HG03457 (cell line): Measurements from ENCODE around the gene PDE9A.
"Not testable (repeated sequence)": the region's sequence is repeated elsewhere in the genome, so short reads cannot be mapped to it uniquely, and the experiment has no call there.

Experiments used
- ATAC-seq: cut with Tn5 transposase; IDR thresholded peaks from one replicate; pipeline ENCODE4 v1.9.1; 2021; ENCODE audit warnings: moderate number of reproducible peaks; ENCODE audit not compliant: unreplicated experiment

The PDE9A gene

DNA sequence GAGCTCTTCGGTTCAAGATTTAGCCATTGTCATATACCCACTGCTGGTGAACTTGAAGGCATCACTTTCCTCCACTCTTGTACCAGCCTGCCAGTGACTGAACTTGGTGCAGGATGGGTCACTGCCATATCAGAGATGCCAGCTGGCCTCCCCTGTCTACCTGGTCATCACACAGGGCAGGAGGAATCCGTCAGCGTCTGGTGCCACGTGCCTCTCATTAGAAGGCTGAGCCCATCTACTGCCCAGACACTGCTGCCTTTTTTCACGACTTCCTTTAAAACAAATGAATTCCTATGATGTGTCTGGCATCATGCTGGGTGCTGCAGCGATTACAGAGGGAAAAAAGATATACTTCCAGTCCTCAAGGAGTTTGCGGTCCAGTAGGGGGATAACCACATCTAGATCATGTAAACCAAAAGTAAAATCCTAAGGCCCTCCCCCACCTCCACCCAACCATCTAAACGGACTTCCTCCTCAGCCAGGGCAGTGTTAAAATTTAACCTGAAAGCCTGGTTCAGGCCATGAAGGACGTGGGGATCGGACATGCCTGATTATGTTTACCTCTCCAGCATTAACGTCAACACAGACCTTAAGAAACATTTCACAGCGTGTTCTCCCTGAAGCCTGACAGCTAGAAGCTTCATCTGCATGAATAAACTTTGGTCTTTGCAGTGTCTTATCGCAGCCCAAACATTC lies 29.2 kb upstream of the PDE9A start:
- ATAC-seq = no peak

DNA sequence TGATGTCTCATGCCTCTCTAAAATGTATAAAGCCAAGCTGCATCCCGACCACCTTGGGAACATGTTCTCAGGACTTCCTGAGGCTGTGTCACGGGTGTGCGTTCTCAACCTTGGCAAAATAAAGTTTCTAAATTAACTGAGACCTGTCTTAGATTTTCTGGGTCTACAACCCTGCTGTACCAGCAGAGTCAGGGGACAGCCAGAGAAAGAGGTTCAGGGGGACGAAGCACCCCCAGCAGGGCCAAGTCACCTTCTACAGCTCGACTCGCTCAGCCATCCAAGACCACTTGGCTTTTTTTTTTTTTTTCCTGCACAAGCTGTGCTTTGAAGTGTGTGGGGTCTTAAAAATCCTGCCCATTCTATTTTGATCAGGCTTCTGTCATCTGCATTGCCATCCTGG lies 28.5 kb upstream of the PDE9A start:
- no peak for ATAC-seq

DNA sequence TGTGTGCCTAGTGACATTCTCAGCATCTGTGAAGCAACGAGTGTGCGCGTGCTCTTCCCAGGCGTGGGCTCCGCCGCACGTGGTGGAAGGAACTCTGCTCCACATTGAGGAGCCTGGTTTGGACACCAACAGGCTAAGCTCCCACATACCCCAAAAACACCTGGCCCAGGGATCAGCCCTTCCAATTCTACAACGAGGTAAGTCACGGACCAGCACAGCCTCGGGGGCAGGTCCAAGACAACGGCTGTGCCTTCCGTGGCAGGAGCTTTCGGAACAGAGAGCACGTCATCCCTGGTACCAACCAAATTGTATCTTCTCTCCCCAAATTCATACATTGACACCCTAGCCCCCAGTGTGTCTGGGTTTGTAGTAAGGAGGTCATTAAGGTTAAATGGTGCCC lies 27.2 kb upstream of the PDE9A start:
- ATAC-seq = no peak

DNA sequence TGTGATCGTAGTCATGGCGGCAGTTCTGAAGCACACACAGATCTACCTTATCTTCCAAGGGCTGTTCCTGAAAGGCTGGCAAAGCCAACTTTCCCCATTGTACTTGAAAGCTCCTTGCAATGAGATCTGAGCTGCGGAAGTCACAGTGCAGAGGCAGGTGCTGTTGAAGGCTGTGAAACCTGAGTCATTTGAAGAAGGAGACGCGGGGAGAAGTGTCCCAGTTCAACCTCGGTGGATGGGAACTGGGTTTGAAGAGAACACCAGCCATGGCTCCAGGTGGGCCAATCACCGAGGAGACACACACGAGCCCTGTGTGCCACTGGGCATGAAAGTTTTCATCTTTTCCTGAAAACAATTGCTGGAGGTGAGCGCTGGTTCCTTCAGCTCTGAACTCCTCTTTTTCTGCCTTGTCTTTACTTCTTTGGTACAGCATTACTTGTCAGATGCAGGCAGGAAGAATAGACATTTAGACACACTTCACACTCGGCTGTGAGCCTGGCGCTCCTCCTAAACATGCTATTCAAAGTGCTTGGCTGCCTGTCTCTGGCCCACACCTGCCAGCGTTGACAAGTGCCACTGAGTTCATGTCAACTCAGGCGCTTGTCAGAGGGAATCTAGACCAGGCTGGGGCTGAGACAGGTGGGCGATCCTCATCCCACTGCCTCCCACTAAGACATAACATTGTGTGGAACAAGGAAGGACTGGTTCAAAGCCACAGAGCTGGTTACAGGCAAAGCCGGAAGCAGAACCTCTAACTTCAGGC lies 25.7 kb upstream of the PDE9A start:
- ATAC-seq = no peak

DNA sequence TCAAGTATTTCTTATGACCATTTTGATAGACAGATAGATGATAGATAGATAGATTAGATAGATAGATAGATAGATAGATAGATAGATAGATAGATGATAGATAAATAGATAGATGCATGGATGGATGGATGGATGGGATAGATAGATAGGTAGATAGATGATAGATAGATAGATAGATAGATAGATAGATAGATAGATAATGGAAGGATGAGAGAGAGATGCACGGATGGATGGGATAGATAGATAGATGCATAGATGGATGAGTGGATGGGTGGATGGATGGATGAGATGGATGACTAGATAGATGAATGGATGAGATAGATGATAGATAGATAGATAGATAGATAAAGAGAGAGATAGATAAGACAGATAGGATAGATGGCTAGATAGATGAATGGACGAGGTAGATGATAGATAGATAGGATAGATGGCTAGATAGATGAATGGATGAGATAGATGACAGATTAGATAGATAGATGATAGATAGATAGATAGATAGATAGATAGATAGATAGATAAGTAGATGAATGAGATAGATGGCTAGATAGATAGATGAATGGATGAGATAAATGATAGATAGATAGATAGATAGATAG lies 24.9 kb upstream of the PDE9A start:
- ATAC-seq = not testable (repeated sequence)

DNA sequence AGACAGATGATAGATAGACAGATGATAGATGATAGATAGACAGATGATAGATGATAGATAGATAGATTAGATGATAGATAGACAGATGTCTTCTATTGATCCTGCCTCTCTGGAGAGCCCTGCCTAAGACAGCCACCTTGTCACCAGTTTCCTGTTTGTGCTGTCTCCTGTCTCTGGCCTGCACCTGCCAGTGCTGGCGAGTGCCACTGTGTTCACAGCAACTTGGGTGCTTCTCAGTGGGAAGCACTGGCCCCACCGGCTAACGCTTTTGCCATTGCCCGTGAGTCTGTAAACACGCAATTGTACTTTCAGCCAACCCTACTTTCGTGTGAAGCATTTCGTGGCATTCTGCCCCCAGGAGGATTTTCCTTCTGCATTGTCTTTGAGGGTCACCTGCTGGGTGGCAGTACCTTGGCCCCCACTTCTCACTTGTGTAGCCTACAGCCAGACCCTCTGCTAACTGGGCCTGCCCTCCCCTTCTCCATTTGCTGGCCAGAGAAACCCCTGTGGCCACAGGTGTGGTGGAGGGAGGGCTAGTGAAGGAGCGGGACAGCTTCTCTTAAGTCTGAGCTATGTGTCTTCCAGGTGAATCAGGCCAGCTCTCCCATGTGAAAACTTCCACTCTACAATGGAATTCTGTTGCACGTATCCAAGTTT lies 23.4 kb upstream of the PDE9A start:
- ATAC-seq = no peak

DNA sequence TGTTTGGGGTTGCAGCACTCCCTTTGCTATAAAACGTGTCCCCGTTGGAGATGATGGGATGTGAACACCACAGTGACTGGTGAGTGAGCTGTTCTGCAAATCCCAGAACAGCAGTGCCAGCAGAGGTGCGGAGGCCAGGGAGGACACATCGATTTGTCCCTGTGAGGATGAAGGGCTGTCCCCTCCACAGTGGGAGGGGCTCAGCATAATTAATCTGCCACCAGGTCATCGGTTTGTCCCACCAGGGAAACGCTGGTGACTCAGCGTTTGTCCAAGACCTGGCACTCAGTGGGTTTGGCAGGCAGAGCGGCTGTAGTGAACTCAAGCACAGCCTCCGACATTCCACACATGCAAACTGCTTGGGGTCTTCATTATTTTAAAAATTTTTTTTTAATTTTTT lies 22.8 kb upstream of the PDE9A start:
- no peak for ATAC-seq

DNA sequence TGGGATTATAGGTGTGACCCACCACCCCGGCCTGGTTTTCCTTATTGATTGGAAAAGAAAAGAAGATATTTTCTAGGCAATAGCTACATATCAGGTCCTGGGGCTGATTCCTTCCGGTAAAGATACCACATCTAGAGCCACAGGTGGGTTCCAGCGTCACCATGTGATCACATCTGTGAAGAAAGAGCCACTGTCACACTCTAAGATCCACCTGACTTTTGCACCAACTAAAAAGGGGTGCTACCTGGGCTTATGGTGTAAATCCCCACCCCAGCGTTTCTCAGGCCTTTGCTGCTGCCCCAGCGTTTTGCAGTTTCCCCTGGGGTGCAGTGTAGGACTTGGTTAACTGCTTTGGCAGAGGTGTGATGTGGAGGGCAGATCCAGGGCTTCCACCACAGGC lies 22.3 kb upstream of the PDE9A start:
- no peak for ATAC-seq

DNA sequence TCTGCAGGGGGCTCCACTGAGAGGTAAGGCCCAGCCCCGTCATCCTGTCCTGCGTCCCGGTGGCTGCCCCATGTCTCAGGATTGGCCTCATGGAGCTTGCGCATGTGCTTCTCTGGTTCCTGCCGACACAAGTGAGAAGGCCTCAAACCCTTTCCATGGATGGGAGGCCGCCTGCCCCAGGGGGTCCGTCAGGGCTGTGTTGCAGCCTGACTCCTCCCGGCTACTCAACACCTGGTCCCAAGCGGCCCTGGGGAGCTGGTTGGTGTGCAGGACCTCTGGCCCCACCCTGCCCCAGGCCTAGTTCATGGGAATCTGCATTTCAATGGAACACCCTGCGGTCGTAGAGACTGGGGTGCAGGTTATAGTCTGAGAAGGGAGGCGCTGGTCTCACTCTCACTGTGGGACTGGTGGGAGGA lies 21.1 kb upstream of the PDE9A start:
- no peak for ATAC-seq

DNA sequence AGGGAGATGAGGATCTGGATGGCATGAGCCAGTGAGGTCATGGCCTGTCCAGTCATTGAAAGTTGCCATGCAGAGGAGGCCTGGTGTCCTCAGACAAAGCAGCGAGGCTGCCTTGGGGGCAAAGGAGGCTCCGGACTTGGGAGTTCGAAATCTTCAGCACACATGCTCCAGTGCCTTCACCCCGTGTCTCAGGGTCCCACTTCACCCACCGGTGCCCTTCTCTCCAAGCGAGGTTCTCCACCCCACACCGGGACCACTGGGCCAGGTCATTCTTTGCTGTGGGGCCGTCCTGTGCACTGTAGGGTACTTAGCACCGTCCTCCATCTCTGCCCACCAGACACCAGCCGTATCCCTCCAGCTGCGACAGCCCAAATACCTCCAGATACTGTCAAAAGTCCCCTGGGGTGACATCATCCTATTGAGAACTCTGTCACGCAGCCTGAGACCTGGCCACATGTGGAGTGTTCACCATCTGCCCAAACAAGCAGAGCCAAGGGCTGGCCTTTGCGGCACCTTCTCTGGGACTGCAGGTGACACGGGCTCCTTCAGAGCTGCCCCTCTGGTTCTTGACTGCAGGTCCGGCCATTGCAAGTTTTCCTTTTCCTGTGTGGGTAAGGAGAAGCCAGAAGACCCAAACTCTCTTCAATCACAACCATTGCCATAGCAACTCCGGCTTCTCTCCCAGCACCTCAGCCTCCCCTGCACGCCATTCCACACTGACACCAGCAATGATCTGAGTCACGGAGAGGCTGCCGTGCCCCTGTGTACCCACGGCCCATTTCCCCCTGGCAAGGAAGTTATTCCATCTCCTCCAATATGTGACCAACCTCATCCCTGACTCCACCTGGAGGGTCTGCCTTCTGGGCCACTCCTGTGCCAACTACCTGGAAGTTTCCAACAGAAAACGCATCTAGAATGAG lies 20.4 kb upstream of the PDE9A start:
- no peak for ATAC-seq

DNA sequence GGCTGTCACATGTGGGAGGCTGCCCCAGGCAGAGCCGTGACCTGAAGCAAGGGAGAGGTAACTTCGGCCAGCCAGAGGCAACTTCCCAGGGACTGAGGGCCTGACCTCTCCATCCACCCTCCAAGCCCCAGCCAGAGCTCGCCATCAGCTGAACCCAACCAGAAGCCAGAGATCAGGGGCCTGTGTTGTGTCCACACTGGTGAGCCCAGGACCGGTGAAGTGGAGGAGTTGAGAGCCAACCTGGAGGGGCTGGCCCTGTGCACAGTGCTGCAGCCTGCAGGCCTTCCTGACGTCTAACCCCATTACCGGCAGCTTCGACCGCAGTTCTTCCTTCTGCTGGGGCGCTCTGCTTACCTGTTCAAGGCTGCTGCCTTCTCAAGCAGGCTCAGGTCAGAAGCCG lies 19.6 kb upstream of the PDE9A start:
- ATAC-seq = no peak

DNA sequence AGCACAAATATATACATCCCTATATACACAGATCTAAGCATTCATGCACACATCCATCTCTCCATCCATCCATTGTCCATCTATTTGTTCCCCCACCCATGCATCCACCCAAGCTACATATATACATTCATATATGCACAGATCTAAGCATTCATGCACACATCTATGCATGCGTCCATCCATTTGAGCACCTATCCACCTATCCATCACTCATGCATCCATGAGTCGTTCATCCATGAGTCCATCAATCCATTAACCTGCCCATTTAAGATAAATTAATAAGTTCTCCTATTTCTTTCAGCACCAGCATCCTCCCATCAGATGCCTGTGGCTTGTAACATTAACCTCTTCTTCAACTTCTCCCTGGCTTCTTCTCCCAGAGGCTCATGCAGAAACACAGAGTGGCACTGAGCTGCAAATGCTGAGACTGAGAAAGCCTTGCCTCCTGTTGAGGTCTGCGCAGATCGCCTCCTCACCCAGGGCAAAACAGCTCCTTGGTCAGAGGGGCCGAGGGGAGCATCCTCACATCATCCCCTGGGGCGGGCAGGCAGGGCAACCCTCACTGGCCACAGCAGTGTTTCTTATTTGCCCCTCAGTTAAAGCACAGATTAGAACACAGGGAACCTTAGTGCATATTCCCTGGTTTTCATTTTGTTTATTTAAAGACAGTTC lies 17.4 kb upstream of the PDE9A start:
- ATAC-seq = no peak

DNA sequence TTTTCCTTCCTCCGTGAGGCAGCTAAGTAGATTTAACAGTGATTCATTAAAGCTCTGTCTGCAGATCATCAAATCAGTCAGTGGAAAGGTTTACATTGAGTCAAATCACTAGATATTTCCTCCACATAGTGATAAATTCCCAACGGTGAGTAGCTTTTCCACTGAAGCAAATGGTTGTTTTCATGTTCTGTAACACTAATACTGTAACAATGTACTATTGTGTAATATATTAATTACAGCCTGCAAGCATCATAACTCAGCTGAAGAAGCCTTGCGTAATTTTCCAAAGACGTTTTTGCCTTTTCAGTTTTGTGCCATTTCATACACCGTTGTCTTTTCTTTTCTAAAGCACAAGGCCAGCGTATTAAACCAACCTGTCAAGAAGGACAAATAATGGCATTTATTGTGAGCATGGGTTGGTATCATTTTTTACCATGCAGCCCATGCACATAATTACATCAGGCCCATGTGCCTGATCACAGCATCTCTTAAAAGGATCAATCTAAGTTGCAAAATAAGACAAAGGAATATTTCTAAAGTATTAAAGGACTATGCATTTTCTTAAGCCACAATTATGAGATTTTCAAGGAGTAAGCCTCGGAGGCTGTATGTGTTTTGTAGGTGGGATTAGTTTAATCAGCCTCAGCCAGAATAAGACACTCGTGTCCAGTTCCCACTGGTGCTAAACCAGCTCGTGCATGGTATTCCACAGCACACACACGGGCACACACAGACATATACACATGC lies 16.7 kb upstream of the PDE9A start:
- no peak for ATAC-seq

DNA sequence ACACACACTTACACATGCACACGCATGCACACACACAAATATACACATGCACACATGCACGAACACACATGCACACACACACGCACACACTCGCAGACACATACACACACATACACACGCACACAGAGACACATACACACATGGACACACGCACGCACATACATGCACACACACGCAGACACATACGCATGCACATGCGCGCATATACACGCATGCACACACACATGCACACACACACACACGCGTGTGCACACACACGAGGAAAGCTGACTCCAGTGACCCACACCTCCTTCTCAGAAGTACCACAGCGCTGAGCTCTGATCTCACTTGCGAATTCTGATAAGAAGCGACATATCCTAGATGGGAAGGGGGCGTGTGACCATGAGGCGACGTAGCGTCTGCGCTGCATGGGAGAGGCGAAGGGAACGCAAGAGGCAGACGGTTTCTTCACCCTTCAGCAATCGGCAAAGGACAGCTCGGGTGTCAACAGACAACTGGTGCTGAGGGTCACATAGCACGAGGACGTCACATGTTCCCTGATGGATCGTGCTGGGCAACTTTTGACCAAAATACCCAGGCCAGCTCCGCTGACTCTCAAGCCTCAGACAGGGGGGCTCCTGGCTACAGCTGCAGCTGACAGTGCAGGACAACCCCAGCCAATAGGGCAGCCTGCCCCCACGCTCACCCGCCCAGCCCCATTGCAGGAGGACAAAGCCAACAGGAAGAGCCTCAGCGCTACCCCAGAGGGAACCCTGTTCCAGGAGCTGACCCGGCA lies 16.0 kb upstream of the PDE9A start:
- ATAC-seq = no peak

DNA sequence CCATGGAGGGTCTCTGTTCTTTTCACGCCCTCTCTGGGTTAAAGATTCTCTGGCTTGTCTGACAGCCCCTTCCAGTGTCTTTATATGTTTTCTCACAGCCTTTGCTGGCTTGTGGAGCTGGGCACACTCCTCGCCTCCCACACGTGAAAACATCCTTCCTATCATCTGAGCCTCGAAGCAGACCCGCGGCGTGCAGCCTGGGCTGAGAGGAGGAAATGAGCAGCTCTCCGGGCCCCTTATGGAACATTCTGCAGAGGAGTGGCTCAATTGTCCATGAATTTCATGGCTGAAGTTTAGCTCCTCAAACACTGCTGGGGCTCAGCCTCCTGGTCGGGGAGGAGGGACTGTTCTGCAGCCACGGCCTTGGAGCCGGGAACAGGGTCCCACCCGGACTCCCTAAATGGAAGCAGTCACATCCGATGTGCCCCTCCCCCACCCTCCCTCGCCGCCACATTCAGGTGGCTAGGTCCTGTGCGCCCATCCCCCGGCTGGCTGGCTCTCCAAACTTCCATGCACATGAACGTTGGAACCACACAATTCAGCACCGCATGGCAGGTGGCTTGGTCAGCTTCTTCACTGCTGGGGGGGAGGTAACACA lies 15.1 kb upstream of the PDE9A start:
- ATAC-seq = no peak

DNA sequence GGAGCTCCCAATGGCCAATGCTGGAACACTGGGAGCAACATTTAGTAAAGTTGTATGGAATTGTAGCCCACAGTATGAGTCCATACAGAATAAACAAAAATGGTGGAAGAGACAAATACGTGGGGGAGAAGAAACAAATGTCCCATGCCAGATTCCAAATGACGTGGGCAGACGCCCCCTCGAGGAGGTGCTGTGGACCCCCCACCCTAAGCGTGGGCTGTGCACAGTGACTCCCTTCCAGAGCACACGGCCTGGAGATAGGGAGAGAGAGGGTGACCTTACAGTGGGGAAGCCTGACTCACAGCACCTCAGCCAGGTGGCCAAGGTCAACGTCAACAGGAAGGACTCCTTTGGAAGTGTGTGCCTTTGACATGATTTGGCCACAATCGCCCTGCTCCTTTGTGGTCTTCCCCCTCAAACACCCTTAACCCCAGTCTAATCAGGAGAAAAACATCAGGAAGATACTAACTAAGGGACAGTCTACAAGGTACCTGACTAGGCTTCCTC lies 13.7 kb upstream of the PDE9A start:
- no peak for ATAC-seq

DNA sequence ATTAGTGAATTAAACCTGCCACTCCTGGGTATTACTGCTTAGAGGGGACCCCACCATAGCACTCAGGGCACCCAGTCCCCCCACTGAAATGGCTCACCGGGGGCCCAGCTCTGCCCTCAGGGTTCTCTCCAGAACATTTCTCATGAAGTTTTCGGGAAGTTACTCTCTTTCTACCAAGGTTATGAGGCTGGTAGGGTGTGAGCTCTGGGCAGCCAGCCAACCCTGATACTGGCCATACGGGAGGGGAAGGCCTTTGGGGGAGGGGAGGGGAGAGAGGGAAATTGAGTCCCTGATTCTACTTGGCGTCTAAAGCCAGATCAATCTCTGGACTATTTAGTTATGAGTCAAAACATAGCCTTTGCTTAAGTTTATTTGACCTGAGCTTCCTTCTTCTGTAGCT lies 12.9 kb upstream of the PDE9A start:
- no peak for ATAC-seq
